Effector memory CD4-positive, alpha-beta T cell (primary cell): Measurements from ENCODE around the gene SNTG2.

ENCODE experiments used
- DNase-seq, 3 donors: peaks; one replicate each; pipeline ENCODE4 v3.0.0-alpha.2; 2020
- H3K27ac ChIP-seq: 2 replicates; pipeline ENCODE4 v1.7.0; 2013; ENCODE audit warnings: mild to moderate bottlenecking, low read length, moderate library complexity; ENCODE audit not compliant: insufficient read depth, poor library complexity, severe bottlenecking
- H3K27me3 ChIP-seq: replicated peaks from 2 replicates; pipeline ENCODE4 v1.7.0; 2013; ENCODE audit warnings: mild to moderate bottlenecking, low read length; ENCODE audit not compliant: insufficient read depth, control insufficient read depth, poor library complexity, severe bottlenecking
- H3K36me3 ChIP-seq: 2 replicates; pipeline ENCODE4 v1.7.0; 2013; ENCODE audit warnings: mild to moderate bottlenecking, low read length, moderate library complexity; ENCODE audit not compliant: control insufficient read depth, insufficient read depth
- H3K4me1 ChIP-seq: 2 replicates; pipeline ENCODE4 v1.7.0; 2013; ENCODE audit warnings: low read length, mild to moderate bottlenecking; ENCODE audit not compliant: control insufficient read depth, insufficient read depth, poor library complexity, severe bottlenecking
- H3K4me3 ChIP-seq: 2 replicates; pipeline ENCODE4 v1.7.0; 2013; ENCODE audit warnings: low read length, low read depth, mild to moderate bottlenecking; ENCODE audit not compliant: insufficient read depth, poor library complexity, severe bottlenecking
- H3K9me3 ChIP-seq: 2 replicates; pipeline ENCODE4 v1.7.0; 2013; ENCODE audit warnings: mild to moderate bottlenecking, low read length, moderate library complexity; ENCODE audit not compliant: control insufficient read depth

The SNTG2 gene

GRCh38 chr2:938181-939005 is 12.3 kb upstream of the SNTG2 start:
- no peak overlapping the region for H3K4me3 ChIP-seq
- H3K27ac ChIP-seq: no peak overlapping the region
- H3K36me3 ChIP-seq: no peaks in the 10 kb centered on the region
- no peaks in the 10 kb centered on the region for H3K27me3 ChIP-seq
- DNase-seq: no peak
- H3K4me1 ChIP-seq: no peaks in the 10 kb centered on the region
- H3K9me3 ChIP-seq: no peaks in the 10 kb centered on the region

GRCh38 chr2:939936-940601 is 10.6 kb upstream of the SNTG2 start:
- no peaks in the 10 kb centered on the region for H3K36me3 ChIP-seq
- H3K9me3 ChIP-seq: no peaks in the 10 kb centered on the region
- no peaks in the 10 kb centered on the region for H3K4me1 ChIP-seq
- H3K4me3 ChIP-seq: no peak overlapping the region
- no peak for DNase-seq
- H3K27me3 ChIP-seq: no peaks in the 10 kb centered on the region
- H3K27ac ChIP-seq: no peak overlapping the region

- Histone ChIP-seq H3K36me3 (no peaks in the 10 kb centered on the region), H3K4me1 (no peaks in the 10 kb centered on the region), H3K4me3 (no peak overlapping the region), H3K27me3 (no peaks in the 10 kb centered on the region), H3K27ac (no peak overlapping the region), H3K9me3 (no peaks in the 10 kb centered on the region)
- DNase-seq: no peak
Observed at GRCh38 chr2:941871-942270, 8.8 kb upstream of the SNTG2 start.

- Histone ChIP-seq H3K27me3 (peaks cover 4% of the 10 kb centered on the region), H3K36me3 (no peaks in the 10 kb centered on the region), H3K9me3 (no peaks in the 10 kb centered on the region), H3K27ac (no peak overlapping the region), H3K4me1 (no peaks in the 10 kb centered on the region), H3K4me3 (no peak overlapping the region)
- DNase-seq: no peak
Observed at GRCh38 chr2:942775-943460, 7.7 kb upstream of the SNTG2 start.

GRCh38 chr2:943461-943797 is 7.2 kb upstream of the SNTG2 start:
- peaks cover 4% of the 10 kb centered on the region for H3K27me3 ChIP-seq
- no peaks in the 10 kb centered on the region for H3K36me3 ChIP-seq
- H3K4me1 ChIP-seq: no peaks in the 10 kb centered on the region

GRCh38 chr2:943821-944220 is 6.8 kb upstream of the SNTG2 start:
- Histone ChIP-seq H3K9me3 (no peaks in the 10 kb centered on the region), H3K4me3 (no peak overlapping the region), H3K36me3 (no peaks in the 10 kb centered on the region), H3K27ac (no peak overlapping the region), H3K4me1 (no peaks in the 10 kb centered on the region), H3K27me3 (peaks cover 4% of the 10 kb centered on the region)
- no peak for DNase-seq

More at GRCh38 chr2:943461-943797, 7.2 kb upstream of the SNTG2 start:
- H3K27ac ChIP-seq: no peak overlapping the region
- no peak overlapping the region for H3K4me3 ChIP-seq
- no peaks in the 10 kb centered on the region for H3K9me3 ChIP-seq
- DNase-seq: no peak

- no peak for DNase-seq
- Histone ChIP-seq H3K4me1 (no peaks in the 10 kb centered on the region), H3K27ac (no peak overlapping the region), H3K27me3 (peaks cover 6% of the 10 kb centered on the region), H3K9me3 (no peaks in the 10 kb centered on the region), H3K4me3 (no peak overlapping the region), H3K36me3 (no peaks in the 10 kb centered on the region)
Observed at GRCh38 chr2:944693-945092, 6.0 kb upstream of the SNTG2 start.

- H3K4me1 ChIP-seq: no peaks in the 10 kb centered on the region
- DNase-seq: no peak
- no peaks in the 10 kb centered on the region for H3K9me3 ChIP-seq
- no peak overlapping the region for H3K4me3 ChIP-seq
- H3K36me3 ChIP-seq: no peaks in the 10 kb centered on the region
- H3K27ac ChIP-seq: no peak overlapping the region
- H3K27me3 ChIP-seq: peaks cover 6% of the 10 kb centered on the region
Observed at GRCh38 chr2:945104-945503, 5.5 kb upstream of the SNTG2 start.

GRCh38 chr2:946073-946948 is 4.3 kb upstream of the SNTG2 start:
- no peak for DNase-seq
- Histone ChIP-seq H3K9me3 (no peaks in the 10 kb centered on the region), H3K36me3 (no peaks in the 10 kb centered on the region), H3K27me3 (peaks cover 11% of the 10 kb centered on the region), H3K27ac (no peak overlapping the region), H3K4me1 (no peaks in the 10 kb centered on the region), H3K4me3 (no peak overlapping the region)
